RWPE1 (cell line): ENCODE results near the gene IQCK.
A peak's percentile ranks its signal among the peaks of the same experiment; 100 is the strongest.

Experiments
- CTCF ChIA-PET: fragments of 350-600 bp; sonication (Branson Sonifier 250); formaldehyde crosslinking; extraction: SDS; loops from one replicate; lab custom pipeline; 2021; lab: Yijun Ruan, JAX
- POLR2A ChIA-PET: fragments of 400-600 bp; formaldehyde crosslinking; extraction: SDS; loops from one replicate; lab custom pipeline; 2020; ENCODE audit warnings: antibody characterized with exemption; ENCODE audit not compliant: low non-redundant PET; lab: Yijun Ruan, JAX
- DNase-seq: peaks from one replicate; pipeline ENCODE4 v3.0.0; 2012; ENCODE audit warnings: low spot score
- H3K27ac ChIP-seq: fragments of 450-650 bp; 2 replicates; pipeline ENCODE4 v1.5.1; 2017
- TF ChIP-seq, protein P1 (sequence below): fragments of 450-650 bp; conservative IDR thresholded peaks from 2 replicates; pipeline ENCODE4 v1.5.1; 2017; ENCODE audit warnings: low read depth, mild to moderate bottlenecking

Gene IQCK

DNA sequence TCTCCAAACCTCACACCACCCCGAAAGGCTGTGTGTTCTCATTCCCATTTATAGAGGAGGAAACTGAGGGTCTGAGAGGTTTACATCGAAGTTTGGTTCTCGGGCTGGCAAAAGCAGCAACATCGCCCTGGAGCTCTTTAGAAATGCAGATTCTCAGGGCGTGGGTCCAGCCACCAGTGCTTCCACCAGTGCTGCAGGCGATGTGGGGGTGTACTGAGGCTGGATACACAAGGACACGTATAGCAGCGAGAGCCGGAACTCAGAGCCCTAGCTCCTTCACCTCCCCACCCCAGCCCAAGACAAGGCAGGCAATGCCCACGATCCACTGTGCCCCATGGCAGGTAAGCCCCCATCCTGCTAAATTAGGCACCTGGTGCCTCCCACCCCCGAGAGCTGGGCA lies 160.7 kb downstream of the IQCK start:
- TF ChIP-seq, protein P1, sequence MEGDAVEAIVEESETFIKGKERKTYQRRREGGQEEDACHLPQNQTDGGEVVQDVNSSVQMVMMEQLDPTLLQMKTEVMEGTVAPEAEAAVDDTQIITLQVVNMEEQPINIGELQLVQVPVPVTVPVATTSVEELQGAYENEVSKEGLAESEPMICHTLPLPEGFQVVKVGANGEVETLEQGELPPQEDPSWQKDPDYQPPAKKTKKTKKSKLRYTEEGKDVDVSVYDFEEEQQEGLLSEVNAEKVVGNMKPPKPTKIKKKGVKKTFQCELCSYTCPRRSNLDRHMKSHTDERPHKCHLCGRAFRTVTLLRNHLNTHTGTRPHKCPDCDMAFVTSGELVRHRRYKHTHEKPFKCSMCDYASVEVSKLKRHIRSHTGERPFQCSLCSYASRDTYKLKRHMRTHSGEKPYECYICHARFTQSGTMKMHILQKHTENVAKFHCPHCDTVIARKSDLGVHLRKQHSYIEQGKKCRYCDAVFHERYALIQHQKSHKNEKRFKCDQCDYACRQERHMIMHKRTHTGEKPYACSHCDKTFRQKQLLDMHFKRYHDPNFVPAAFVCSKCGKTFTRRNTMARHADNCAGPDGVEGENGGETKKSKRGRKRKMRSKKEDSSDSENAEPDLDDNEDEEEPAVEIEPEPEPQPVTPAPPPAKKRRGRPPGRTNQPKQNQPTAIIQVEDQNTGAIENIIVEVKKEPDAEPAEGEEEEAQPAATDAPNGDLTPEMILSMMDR = no peak
- no peak overlapping the region for H3K27ac ChIP-seq
- DNase-seq = no peak
- ChIA-PET POLR2A (no interaction called here), CTCF (no interaction called here)

DNA sequence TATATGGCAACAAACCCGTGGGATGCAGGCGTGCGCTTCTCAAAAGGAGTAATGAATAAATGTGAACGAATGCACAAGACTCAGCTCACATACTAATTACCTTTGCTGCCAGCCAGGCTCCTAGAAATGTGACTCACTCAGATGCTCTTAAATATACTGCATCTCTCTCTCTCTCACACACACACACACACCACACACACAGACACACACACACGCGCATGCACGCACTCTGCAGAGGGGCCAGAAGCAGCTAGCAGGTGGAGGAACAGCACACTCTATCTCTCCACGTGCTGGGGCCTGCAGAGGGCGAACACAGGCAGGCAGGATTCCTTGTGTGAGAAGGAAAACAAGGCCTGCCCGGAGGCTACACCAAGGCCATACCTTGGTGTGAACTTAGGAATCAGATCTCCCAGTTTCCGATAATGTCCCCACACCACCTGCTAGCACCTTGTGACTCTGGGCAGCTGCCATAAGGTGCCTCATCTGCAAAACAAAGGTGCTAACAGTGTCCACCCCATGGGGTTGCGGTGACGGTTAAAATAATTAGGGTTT lies 161.2 kb downstream of the IQCK start:
- peak overlapping the region; percentile 4; the same call in 1 of the 2 replicates for H3K27ac ChIP-seq
- POLR2A ChIA-PET = no interaction called here
- DNase-seq = peak; percentile 26
- TF ChIP-seq, protein P1 = no peak
- CTCF ChIA-PET = interaction anchor here (1.2 kb wide), 1 partner anchor 284 kb away, joined by 3 read pairs; no protein-coding TSS in a partner anchor

DNA sequence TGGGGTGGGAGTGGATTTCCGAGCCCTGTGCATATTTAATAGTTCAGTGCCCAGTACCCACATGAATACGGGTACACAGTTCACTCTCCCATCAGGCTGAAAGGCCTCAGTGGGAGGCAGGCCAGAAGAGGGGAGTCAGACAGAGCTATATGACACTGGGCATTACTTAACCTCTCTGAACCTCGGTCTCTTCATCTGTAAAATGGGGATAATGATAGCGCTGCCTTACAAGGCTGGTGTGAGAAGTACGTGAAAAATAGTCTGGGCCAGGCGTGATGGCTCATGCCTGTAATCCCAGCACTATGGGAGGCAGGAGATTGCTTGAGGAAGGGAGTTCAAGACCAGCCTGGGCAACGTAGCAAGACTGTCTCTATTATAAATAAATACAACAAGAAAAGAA lies 163.0 kb downstream of the IQCK start:
- TF ChIP-seq, protein P1 = no peak
- H3K27ac ChIP-seq = no peak overlapping the region
- ChIA-PET CTCF (no interaction called here), POLR2A (no interaction called here)
- DNase-seq = no peak

DNA sequence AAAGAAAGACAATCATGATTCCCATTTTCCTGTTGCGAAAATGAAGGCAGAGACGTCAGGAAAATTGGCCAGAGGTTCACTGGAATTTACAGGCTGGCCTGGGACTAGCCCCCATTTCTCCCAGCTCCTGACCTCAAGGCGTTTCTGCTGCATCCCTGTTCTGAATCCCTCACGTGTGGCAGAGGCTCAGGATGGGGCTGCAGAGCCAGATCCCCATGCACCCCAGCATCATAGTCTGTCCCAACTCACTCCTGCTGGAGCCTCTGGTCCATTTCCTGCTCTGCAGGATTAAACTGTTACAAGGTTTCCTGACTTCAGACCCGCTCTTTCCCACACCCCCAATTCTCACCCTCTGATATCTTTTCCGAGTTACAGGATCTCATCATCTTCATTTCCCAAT lies 163.7 kb downstream of the IQCK start:
- DNase-seq = no peak
- TF ChIP-seq, protein P1 = no peak
- ChIA-PET CTCF (interaction anchor here (0.6 kb wide), 1 partner anchor 117 kb away, joined by 5 read pairs; no protein-coding TSS in a partner anchor), POLR2A (no interaction called here)
- H3K27ac ChIP-seq = no peak overlapping the region

GRCh38 chr16:19882186-19882585 lies 164.1 kb downstream of the IQCK start:
- no peak for DNase-seq
- TF ChIP-seq, protein P1 = no peak
- H3K27ac ChIP-seq = no peak overlapping the region
- CTCF ChIA-PET = interaction anchor here (0.6 kb wide), 1 partner anchor 118 kb away, joined by 5 read pairs; no protein-coding TSS in a partner anchor
- POLR2A ChIA-PET = no interaction called here

DNA sequence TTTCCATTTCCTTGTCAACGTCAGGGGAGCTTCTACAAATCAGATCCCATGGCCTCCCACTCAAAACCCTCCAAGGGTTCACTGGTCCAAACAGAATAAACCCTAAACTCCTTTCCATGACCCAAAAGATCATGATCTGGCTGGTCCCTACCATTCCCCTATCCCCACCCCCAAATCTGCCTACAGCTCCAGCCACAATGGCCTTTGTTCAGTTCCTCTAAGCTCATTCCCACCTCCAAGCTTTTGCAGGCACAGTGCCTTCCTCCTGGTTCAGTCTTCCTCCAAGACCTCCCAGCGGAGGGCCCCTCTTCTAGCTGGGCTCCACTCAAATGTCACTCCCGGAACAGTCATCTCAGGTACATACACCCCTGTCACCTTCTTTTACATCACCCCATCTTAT lies 164.6 kb downstream of the IQCK start:
- no peak for DNase-seq
- CTCF ChIA-PET = interaction anchor here (2.4 kb wide), 1 partner anchor 281 kb away, joined by 10 read pairs; no protein-coding TSS in a partner anchor
- POLR2A ChIA-PET = no interaction called here
- TF ChIP-seq, protein P1 = no peak
- H3K27ac ChIP-seq = no peak overlapping the region
